GM18508 (cell line): ENCODE measurements around the gene TRUB1.

Source experiments
- ATAC-seq: cut with Tn5 transposase; IDR thresholded peaks from one replicate; pipeline ENCODE4 v1.9.1; 2021; ENCODE audit warnings: moderate number of reproducible peaks; ENCODE audit not compliant: insufficient read depth, unreplicated experiment

Gene TRUB1

DNA sequence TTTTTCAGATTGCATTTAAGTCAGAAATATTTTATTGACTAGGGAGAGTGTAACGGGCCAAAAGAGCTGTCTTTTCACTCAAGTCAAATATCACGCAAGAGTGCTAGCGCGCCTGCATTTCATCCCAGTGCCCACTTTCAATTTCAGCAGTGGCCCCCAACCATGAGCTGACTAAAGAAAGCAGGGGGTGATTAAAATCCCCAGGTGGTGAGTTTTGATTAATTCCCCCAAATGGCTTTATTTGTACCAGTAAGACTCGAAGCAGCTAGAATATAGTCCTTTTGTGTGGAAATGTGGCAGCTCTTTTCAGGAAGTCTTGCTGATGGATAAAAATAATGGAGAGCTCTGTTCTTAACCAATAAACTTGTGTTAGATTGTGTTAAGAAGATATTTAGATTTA, 35.3 kb downstream of the TRUB1 start:
- ATAC-seq, result no peak

GRCh38 chr10:114973997-114974396, 36.0 kb downstream of the TRUB1 start:
- ATAC-seq, result no peak

DNA sequence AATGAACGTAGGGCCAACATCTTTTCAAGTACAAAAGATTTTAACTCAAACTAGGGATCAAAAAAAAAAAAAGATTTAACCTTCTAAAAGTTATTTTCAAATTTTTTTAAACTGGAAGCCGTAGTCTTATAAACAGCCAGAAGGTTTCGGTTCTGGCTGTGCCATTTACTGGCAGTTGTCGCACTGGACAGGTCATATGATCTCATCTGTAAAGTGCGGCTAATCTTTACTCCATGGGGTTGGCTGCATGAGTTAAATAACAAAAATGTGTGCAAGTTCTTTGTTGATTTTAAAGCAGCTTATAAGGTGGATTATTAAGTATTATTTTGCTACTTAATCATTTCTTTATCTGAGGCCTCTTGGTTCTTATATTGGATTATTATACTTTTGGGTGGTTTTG, 36.6 kb downstream of the TRUB1 start:
- no peak for ATAC-seq

GRCh38 chr10:114975091-114975490, 37.1 kb downstream of the TRUB1 start:
- no peak for ATAC-seq

DNA sequence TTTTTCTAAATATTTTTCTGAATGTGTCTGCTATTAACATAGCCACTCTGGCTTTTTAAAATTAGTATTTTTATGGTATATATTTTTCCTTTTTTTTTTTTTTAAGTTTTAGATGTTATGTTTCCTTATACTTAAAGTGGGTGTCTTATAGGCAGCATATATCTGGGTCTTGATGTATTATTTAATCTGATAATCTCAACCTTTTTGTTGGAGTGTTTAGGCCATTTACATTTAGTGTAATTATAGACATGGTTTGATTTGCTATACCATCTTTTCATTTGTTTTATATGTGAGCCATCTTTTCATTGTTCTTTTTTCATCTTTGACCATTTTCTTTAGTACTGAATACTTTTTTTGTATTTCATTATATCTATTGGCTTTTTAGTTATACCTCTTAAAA, 45.0 kb downstream of the TRUB1 start:
- ATAC-seq, result no peak

DNA sequence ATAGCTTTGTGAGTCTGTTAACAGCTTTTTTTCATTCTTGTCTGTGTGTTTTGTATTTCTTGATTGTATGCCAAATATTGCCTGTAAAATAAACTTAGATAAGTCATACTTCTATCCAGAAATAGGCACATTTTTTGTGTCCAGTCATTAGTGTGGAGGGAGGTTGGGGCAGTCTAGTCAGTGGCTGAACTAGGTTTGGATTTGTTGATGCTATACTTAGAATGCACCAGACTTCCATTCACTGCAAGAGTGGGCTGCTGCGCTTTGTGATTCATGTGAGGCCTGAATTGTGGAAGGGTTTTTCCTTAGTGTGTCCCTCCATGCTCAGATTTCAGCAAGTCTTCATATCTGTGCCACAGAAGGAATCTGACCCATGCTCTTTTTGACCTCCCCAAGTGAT, 50.0 kb downstream of the TRUB1 start:
- ATAC-seq, result no peak

DNA sequence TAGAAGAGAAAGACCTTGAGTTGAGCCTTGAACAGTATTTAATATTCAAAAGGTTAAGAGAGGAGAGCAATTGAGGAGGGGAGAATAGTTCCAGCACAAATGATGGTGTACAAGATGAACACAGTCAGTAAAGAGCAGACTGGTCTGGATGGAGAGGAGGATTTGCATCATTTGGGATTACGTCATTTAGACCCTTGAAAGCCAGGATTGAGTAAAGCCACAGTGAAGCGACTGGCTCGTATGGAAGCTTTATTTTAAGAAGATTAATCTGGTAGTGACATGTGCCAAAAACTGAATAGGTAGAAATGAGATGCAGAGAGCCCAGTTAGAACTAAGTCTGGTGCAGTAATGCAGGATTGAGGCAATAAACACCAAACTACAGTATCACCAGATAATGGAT, 52.6 kb downstream of the TRUB1 start:
- ATAC-seq, result no peak

GRCh38 chr10:114990991-114991390, 53.0 kb downstream of the TRUB1 start:
- ATAC-seq, result no peak

GRCh38 chr10:114992189-114992775, 54.3 kb downstream of the TRUB1 start:
- ATAC-seq, result no peak

GRCh38 chr10:114995468-114996247, 57.7 kb downstream of the TRUB1 start:
- ATAC-seq, result no peak

- no peak for ATAC-seq
These were observed 58.5 kb downstream of the TRUB1 start for GRCh38 chr10:114996542-114996941.

- no peak for ATAC-seq
These were observed 61.0 kb downstream of the TRUB1 start for GRCh38 chr10:114998993-114999392.

- ATAC-seq, result peak; percentile 67
These were observed 63.7 kb downstream of the TRUB1 start for GRCh38 chr10:115001506-115002381.

- no peak for ATAC-seq
These were observed 65.4 kb downstream of the TRUB1 start for GRCh38 chr10:115003396-115003795.

DNA sequence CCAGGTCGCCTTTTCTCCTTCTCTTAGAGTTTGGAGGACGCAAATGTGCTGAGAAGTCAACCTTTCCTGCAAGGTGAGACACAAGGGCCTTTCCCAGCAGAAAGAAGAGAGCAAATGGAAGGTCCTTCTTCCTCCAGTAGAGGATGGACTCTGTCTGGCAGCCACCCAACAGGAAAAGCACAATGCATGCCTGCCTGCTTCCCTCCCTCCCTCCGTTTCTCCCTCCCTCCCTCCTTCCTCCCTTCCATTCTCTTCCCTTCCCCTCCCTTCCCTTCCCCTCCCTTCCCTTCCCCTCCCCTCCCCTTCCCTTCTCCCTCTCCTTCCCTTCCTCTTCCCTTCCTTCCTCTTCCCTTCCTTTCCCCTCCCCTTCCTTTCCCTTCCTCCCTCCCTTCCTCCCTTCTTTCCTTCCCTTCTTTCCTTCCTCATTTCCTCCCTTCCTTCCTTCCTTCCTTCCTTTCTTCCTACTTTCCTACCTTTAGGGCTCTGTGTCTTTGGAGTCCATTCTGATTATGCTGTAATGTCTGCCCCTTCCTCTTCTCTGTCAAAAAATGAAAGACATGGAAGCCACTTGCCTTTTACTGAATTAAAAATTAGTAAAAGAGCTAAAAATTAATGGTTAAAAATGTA, 66.4 kb downstream of the TRUB1 start:
- ATAC-seq, result no peak

- no peak for ATAC-seq
These were observed 67.8 kb downstream of the TRUB1 start for GRCh38 chr10:115005771-115006170.

DNA sequence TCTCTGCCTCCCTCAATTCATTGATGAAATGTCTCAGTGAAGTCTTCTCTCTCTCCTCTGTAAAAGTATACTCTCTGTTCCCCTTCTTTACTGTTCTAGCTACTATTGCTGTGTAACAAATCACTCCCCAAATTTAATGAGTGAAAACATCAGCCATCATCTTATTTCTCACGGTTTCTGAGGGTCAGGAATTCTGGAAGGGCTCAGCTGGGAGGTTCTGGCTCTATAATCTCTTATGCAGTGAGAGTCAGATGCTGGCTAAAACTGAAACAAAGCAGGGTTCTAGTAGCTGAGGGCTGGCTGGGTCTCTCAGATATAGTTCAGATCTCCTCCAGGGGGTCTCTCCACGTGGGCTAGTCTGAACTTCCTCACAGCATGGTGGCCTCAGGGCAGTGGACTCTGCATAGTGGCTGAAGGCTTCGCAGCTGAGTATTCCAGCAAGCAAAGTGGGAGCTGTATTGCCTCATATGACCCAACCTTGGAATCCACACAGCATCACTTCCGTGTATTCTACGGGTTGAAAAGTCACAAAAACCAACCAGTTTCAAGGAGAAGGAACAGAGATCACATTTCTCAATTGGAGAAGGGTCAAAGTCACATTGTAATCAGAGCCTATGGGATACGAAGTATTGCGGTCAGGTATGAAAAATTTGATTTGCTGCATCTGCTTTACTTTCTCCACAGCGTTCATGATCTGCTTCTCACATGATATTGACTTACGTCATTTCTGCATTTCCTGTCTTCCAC, 80.4 kb downstream of the TRUB1 start:
- no peak for ATAC-seq

DNA sequence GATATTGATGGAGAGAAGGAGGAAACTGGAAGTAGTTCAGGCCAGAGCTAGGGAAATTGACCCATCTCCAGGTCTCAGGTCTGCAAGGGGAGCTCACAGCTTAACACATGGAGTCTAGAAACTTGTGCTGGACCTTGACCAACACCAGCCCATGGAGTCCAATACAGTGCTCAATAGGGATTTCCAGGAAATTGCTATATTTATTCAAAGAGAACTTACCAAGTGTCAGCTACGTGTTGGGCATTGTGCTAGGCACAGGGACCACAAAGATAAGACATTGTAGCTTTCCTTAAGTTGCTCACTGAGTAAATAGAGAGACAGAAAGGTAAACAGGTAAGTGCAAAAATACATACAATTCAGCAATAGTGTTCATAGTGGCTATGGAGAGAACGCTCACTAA, 82.5 kb downstream of the TRUB1 start:
- no peak for ATAC-seq

DNA sequence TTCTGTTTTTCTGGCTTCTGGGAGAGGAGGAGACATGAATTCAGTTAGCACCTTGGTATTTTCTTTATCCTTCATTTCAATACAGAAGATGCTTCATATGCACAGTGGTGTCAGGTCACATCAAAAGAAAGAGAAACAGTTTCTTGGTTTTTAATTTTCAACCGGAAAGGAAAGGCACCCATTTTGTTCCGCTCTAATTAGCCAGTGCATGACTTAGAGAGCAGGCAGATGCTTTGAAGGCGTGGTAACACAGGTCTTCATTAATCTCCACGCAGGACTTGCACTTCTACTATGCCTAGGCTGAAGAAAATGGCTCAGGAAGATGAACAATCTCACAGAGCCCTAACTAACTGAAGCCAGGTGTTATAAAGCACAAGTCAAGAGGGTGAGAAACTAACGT, 84.7 kb downstream of the TRUB1 start:
- ATAC-seq, result no peak

DNA sequence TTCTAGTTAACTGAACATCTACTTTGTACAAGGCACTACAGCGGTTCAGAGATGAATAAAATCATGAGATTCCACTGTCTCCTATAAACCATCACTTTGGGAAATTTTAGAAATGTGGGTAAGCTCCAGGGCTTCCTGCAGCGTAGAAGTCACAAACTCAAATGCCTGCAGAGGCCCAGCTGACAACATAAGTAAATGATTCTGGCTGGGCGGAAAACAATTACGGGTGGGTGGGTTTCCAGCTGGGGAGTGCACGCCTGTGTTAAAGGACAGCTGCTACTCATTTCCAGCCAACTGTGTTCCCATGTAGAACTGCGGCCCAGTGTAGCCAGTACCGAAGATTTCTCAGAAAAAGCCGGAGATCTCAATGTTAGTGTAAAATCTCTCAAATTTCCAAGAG, 85.7 kb downstream of the TRUB1 start:
- no peak for ATAC-seq
